Occipital lobe (tissue), 2 donors: Measurements from ENCODE around the gene ATP11A. TPM values are rescaled to one million over a fixed set of nuclear protein-coding genes. Genes with fewer than 3 reads are reported as not detected.

Source experiments
- DNase-seq: peaks from one replicate; lab custom pipeline; 2025; lab: John Stamatoyannopoulos, UW
- total RNA-seq: library from RNA; depleted of rRNA; stranded (reverse); fragments of >200 nt; gene quantifications from one replicate; pipeline ENCODE4 v1.2.3, GENCODE V29; 2014

Gene ATP11A
- total RNA-seq, 1 donor from 2014 or later = 6.7 TPM

DNA sequence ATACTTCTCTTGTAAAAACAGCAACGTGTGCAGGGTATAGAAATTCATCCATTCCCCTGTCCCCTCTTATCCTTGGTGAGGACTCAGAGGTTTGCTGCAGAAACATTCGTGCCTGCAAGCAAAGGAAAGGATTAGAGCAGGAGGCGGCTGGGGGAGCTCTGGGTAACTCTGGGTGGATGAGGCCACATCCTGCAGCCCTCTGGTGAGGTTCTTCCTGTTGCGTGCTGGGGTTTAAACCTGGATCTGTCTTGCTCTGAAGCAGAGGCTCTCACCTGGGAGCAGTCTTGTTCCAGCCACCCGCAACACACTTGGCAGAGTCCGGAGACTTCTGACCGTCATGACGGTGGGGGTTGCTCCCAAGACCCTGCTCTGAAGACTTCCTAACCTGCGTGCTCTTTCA is 69.2 kb downstream of the ATP11A start:
- no peak for DNase-seq

- DNase-seq = no peak
Observed at GRCh38 chr13:112759827-112760226, 70.0 kb downstream of the ATP11A start.

DNA sequence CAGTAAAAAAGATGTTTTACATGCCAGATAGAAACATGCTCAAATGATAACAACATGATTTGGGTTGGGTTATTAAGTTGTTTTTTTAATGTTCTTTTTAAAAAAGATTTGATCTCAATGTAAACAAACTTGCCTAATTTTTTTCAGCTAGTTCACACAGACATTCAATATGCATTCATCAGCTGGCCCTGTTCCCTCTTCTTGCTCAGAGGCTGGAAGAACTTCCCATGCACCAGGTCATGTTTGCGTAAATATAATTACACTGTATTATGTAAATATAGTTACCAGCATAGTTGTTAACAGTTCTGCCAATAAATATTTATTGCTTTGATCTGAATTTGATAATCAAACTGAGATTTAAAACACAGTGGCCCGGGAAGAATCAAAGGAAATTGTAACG is 70.6 kb downstream of the ATP11A start:
- no peak for DNase-seq

- DNase-seq = no peak
Observed at GRCh38 chr13:112760931-112761330, 71.1 kb downstream of the ATP11A start.

DNA sequence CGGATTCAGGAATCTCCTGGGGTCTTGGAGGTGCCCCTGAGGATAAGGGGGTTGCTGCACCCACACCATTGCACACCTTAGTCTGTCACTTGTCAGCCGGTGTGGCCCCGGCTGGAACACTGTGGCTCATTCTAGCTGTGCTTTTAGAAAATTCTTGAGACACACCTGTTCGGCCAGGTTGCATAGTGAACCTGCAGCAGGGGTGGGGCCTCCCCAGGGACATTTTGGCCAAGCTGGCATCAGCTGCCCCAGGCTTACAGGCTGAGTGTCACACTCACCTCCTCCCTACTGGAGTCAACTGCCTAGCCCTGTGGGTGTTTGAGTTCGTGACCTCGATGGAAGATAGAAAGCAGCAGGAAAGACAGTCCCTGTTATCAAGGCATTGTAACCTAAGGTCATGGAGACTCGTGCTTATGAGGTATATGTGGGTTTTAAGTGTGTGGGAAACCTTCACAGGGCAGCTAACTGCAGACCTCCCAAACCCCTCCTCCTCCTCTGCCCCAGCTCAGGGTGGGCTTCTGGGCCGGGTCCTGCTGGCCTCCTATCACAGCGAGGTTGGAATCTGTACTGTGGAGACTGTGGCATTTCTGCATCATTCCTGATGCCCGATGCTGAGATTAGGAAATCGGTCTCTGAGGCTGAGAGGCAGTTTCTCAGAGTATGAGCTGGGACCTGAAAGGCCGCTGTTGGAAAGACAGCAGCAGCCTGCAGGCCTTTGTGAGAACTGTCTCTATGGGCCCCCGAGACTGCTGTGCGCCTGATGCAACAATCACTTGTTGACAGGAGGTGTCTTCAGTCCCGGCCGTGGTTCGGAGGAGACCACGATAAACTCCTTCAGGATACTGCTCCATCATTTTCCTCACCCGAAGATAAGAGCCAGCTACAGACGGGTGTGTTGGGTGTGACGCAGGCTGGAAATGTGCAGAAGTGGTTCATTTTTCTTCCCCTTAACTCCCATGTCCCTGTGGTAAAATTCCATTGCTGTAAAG is 72.2 kb downstream of the ATP11A start:
- DNase-seq = no peak

DNA sequence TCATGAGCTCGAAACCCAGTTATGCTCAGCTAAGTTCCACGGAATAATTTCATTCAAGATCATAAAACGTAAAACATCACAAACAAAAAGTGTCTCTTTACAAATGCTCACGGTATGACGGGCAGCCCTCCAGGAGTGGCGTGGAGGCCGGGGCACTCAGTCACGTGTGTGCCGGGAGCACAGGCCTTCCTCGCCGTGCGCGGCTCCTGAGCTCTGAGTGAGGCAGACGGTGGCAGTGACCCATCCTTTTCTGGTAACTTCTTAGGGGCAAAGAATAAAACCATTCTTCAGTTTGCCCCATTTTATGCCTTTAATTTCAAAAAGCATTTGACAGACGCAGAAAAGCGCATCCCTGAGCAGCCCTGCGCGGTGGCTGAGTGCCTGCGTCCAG is 72.8 kb downstream of the ATP11A start:
- no peak for DNase-seq

DNA sequence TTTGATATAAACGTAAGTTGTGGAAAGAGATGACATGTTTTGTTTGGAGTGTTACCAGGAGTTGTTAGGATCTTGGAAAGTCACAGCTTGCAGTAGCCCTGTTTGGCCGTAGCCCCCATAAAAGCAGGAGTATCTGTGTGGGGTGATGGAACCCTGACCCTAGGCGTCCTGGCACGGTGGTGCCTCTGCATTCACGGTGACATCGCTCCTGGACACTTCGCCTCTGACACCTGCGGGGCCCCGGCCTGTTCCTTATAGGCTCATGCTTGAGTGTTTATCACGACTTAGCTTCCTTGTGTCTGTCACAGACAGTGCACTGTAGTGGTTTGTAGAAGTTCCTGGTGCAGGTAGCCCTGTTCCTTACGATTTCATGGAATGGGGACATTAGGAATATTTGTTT is 74.2 kb downstream of the ATP11A start:
- no peak for DNase-seq

DNA sequence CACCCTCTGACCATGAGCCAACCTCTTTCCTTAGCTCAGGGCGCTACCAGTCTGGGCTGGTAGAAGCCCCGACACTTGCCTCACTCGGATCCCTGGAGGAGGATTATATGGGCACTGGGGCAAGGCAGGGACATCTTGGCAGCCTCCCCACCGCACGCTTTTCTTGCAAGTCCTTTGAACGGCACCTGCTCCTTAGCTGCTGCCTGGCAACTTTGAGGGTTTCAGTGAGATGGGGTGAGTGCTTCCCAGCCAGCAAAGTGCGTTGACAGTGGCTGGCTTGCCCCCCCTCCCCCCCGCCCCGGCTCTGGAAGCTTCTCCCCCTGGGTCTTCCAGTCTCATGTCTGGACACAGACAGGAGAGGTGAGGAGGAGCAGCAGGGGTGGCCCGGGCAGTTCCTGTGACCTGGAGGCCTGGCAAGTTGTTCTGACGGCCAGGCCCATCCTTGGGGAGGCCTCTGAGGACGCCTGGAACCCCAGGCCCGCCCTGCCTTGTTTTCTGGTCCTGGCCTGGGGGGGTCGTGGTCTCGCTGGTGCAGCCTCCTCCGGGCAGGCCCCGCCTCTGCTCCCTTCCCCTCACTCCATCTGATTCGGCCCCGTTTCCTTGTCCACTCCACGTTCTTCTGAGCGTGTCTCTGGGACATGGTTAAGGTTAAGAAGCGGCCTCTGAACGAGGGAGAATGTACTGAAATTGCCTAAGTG is 75.2 kb downstream of the ATP11A start:
- no peak for DNase-seq

- DNase-seq = no peak
Observed at GRCh38 chr13:112765731-112766130, 75.9 kb downstream of the ATP11A start.

DNA sequence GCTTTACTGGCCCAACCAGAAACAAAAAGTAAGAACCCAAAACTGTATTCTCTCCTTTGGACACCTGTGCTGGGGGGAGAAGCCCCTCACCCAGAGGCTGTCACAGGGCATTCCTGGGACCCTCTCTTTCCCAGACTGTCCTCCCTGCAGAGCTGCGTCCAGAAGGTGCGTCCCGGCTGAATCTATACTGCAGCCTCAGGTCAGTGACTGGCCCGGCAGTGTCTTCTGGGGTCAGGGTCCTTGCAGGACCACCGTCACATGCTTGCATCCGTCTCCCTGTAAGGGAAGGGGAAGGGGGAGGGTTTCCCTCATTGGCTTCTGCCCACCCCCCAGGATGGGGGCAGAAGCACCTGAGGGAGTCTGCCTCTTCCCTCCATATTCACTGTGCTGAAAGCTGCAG is 76.5 kb downstream of the ATP11A start:
- DNase-seq = no peak

GRCh38 chr13:112767506-112768471 is 78.0 kb downstream of the ATP11A start:
- no peak for DNase-seq

DNA sequence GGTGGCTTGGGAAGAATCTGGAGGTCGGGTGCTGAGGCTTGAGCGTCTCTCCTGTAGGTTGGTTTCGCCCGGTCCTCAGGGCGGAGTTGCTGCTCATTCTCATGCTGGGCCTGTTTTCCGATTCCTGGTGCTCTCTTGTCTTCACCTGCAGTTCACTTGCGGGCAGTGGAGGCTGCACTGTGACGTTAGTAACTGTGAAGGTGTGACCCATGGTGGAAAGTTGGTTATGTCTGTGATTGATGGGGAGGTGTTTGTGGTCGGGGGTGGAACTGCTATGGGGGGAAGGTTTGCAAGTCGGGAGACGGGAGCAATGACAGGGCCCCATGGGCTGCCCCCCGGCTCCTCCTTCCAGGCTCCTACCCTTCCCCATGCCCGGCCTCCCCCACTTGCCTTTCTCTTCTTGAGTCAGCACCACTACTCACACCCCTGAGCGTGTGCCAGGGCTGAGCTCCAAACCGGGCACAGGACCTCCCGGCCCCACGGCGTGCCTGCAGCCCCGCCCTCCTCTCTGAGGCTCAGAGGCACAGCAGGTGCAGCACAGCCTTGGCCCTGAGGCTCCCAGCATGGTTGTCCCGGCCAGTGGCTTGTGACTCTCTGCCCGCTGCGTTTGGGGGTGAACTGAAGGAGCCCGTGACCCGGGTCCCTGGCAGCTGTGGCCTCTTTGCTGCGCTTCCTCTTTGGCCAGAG is 79.1 kb downstream of the ATP11A start:
- DNase-seq = no peak

GRCh38 chr13:112769615-112770014 is 79.8 kb downstream of the ATP11A start:
- DNase-seq = no peak

DNA sequence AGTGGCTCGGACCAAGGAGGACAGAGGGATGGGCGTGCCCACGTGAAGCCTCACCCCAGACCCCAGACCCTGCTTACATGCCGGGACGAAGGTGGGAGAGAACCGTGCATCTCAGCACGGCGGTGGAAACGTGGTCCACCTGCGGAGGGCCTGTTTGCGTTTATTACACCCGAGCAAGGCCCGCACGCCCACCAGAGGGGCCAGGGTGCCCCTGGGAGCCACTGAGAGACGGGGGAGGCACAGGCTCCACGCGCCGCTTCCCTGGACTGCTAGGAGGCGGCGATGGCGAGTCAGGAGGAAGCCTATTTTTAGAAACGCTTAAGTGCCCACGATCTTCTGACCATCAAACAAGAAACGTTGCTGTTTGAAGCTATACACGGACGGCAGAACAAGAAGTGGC is 80.7 kb downstream of the ATP11A start:
- DNase-seq = no peak

DNA sequence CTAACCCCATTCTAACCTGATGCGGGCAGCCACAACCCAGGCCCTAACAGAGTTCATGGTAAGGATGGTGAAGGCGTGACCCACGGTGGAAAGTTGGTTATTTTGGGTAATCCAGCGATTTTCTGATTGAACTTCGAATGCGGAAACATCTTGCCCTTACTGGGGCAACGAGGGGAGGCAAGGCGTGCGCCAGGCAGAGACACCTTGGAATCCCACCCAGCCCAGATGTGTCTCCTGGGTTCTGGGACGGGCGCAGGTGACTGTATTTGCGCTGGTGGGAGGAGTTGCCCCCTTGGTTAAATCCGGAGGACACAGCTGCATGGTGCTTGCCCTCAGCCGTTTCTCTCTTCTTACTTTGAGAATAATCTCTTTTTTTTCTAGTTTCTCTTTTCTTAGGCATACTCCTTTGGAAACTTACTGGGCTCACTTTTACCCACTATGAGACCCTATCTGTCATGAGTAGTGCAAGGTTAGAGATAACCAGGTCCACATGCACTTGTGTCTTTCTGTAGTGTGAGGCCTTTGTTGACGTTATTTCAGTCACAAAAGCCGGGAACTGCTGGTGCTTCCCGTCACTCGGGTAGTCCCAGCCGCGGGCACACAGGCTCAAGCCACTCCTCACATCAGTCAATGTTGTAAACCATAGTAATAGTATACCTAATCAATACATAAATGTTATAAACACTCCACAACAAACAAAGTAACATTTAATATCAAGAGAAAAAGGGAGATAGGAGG is 81.5 kb downstream of the ATP11A start:
- no peak for DNase-seq

DNA sequence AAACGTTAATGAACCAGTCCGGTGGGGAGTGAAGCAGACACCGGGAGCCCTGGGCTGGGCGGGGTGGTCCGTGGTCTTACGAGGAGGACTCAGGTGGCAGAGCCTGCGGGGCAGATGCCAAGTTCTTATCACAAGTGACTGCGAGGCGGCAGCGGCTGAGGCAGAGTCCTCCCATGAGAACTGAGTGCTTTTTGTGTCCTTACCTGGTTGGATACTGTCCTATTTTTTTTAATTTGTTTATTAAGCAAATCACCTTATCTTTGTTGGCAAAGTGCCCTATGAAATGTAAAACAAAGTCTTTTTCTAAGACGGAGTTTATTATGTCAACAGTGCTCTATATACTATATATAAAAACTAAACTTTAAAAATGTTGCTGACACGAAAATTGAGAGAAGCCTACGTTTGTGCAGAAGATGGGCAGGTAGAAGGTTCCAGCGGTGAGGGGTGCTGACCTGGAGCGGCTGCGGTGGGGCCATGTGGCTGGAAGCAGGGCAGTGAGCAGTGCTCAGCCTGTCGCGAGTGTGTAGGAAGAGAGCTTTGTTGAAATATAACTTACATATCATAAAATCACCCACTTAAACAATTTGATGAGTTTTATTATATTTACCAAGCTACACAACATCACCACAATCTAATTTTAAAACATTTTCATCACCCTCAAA is 82.2 kb downstream of the ATP11A start:
- no peak for DNase-seq

GRCh38 chr13:112772539-112772909 is 82.7 kb downstream of the ATP11A start:
- DNase-seq = no peak

DNA sequence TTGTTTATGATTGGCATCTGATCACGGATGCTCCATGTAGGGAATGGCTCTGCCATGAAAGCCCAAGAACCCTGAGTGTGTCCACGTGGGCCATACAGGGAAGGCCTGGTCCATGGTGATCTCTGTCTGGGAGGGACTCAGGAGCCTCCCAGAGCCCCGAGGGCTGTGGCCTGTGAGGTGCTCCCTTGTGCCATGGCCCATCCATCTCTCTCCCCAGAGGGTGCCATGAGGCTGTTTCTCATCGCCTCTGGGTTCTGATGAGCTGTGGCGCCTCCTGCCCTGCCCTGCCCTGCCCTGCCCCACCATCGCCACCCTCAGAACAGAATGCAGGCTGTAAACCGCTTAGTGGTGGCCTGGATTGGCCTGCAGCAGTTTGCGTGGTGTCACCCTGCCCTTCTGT is 83.1 kb downstream of the ATP11A start:
- DNase-seq = no peak

DNA sequence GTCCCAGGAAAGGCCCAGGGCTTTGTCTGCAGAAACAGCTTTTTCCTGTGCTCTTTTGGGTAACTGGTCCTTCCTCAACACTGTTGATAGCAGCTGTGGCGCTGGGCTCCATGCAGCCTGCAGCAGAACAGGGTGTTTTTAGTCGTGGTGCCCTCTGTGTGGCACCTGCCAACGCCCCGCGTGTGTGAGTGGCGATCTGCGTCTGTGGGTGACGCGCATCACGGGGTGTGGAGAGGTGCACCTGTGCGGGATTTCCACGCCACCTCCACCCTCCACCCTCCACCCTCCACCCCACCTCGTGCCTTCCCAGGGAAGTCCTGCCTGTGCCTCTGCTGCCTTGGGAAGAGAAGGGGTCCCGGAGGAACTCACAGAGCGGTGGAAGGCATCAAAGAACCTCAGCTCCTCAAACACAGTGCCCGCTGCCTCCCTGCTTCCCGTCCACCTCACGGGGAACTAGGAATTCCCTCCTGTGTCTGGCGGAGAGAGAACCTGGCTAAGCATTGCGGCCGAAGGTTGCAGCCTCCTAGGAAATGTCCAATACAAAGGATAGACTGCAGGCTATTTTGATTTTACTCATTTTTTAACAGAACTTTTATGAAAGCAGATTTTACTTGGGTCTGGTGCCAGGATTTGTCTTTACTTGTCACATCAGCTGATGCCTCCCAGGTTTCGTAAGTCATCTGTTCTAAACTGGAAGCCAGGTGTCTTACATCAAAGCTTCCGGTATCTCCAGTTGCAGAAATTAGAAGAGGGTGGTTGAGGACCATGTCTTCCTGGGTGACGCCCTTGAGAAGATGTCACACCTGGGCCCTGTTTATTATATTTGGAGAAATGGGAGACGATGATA is 84.0 kb downstream of the ATP11A start:
- no peak for DNase-seq
